Measurements from ENCODE around the gene AMHR2.

DNA sequence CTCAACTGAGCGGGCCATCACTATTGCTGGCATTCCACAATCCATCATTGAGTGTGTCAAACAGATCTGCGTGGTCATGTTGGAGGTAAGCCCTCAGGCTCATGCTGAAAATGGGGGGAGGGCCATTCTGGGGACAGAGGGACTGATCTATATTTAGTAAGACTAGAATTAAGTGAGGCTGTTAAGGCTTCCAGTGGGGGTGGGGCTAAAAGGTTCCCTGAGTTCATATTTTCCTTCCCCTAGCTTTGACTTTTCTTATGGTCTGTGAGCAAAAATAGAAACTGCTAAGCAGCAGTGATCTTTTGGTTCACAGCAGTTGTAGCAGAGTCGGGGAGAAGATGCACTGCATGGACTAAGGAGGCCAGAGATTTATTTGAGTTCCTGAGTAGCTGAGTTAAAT is 37.4 kb downstream of the AMHR2 start:
- TF ChIP-seq SMAD4 (CRISPR knock-in tag; conservative IDR thresholded peaks at IDR 0.05) (no peak), ZNF41 (CRISPR knock-in tag; conservative IDR thresholded peaks at IDR 0.05) (no peak), RAD21 (CRISPR knock-in tag; conservative IDR thresholded peaks at IDR 0.05 in 1 of 2, IDR thresholded peaks at IDR 0.05 in 1 of 2) (no peak)

All from K562 (cell line).